OCI-LY1 (cell line): ENCODE results near the gene ACTN2.

Experiments
- H2AFZ ChIP-seq: fragments of 200-600 bp; sonication (generic), shearing (Covaris generic); 2 replicates; pipeline ENCODE4 v1.6.0; 2014; ENCODE audit warnings: antibody characterized with exemption, mild to moderate bottlenecking, low read length
- H3F3A ChIP-seq: fragments of 200-600 bp; sonication (generic), shearing (Covaris generic); 2 replicates; pipeline ENCODE4 v1.6.0; 2014; ENCODE audit warnings: mild to moderate bottlenecking, antibody characterized with exemption, low read length, moderate library complexity; ENCODE audit not compliant: insufficient read depth
- H3K27ac ChIP-seq: fragments of 200-600 bp; sonication (generic); 2 replicates; pipeline ENCODE4 v1.5.1; 2014; ENCODE audit warnings: low read length, mixed run types, mild to moderate bottlenecking, low read depth; ENCODE audit not compliant: poor library complexity, severe bottlenecking
- H3K27me3 ChIP-seq: fragments of 200-600 bp; sonication (generic); 2 replicates; pipeline ENCODE4 v1.6.0; 2014; ENCODE audit warnings: antibody characterized with exemption, mild to moderate bottlenecking, low read length, moderate library complexity; ENCODE audit not compliant: insufficient read depth
- H3K36me3 ChIP-seq: fragments of 200-600 bp; sonication (generic); 2 replicates; pipeline ENCODE4 v1.6.1; 2014; ENCODE audit warnings: mild to moderate bottlenecking, antibody characterized with exemption, low read length, moderate library complexity, mixed read lengths; ENCODE audit not compliant: insufficient read depth
- H3K4me1 ChIP-seq: fragments of 200-600 bp; sonication (generic); 2 replicates; pipeline ENCODE4 v1.5.1; 2014; ENCODE audit warnings: mild to moderate bottlenecking, low read length, moderate library complexity; ENCODE audit not compliant: insufficient read depth, severe bottlenecking
- H3K4me2 ChIP-seq: fragments of 200-600 bp; sonication (generic), shearing (Covaris generic); 2 replicates; pipeline ENCODE4 v1.6.1; 2014; ENCODE audit warnings: low read length
- H3K4me3 ChIP-seq: fragments of 200-600 bp; sonication (generic); 2 replicates; pipeline ENCODE4 v1.5.1; 2014; ENCODE audit warnings: low read length, low read depth, mild to moderate bottlenecking, mixed read lengths; ENCODE audit not compliant: poor library complexity, severe bottlenecking
- H3K79me2 ChIP-seq: fragments of 200-600 bp; shearing (Covaris generic); 2 replicates; pipeline ENCODE4 v1.6.1; 2016; ENCODE audit warnings: mixed run types, low read length, mixed read lengths; ENCODE audit not compliant: insufficient read depth
- H3K9ac ChIP-seq: fragments of 200-600 bp; sonication (generic), shearing (Covaris generic); 2 replicates; pipeline ENCODE4 v1.6.1; 2014; ENCODE audit warnings: mild to moderate bottlenecking, low read length, mixed read lengths
- H3K9me2 ChIP-seq: fragments of 200-600 bp; sonication (generic), shearing (Covaris generic); 2 replicates; pipeline ENCODE4 v1.6.1; 2014; ENCODE audit warnings: low read depth, mild to moderate bottlenecking, low read length, mixed read lengths
- H3K9me3 ChIP-seq: fragments of 200-600 bp; shearing (Covaris generic); 2 replicates; pipeline ENCODE4 v1.6.1; 2014; ENCODE audit warnings: low read length, mixed read lengths
- H4K20me1 ChIP-seq: fragments of 200-600 bp; sonication (generic), shearing (Covaris generic); 2 replicates; pipeline ENCODE4 v1.6.0; 2016; ENCODE audit warnings: mild to moderate bottlenecking, low read length; ENCODE audit not compliant: insufficient read depth
- EZH2 ChIP-seq: fragments of 200-600 bp; sonication (generic), shearing (Covaris generic); IDR thresholded peaks from 2 replicates; pipeline ENCODE4 v1.8.0; 2017; ENCODE audit warnings: borderline replicate concordance, mixed run types, mild to moderate bottlenecking, antibody characterized with exemption, low read length, moderate library complexity, mixed read lengths
- TF ChIP-seq, protein P1 (sequence below): fragments of 200-600 bp; sonication (generic), shearing (Covaris generic); IDR thresholded peaks from 2 replicates; pipeline ENCODE4 v1.5.1; 2017; ENCODE audit warnings: mild to moderate bottlenecking, antibody characterized with exemption, low read length, moderate library complexity, mixed read lengths

Gene ACTN2

DNA sequence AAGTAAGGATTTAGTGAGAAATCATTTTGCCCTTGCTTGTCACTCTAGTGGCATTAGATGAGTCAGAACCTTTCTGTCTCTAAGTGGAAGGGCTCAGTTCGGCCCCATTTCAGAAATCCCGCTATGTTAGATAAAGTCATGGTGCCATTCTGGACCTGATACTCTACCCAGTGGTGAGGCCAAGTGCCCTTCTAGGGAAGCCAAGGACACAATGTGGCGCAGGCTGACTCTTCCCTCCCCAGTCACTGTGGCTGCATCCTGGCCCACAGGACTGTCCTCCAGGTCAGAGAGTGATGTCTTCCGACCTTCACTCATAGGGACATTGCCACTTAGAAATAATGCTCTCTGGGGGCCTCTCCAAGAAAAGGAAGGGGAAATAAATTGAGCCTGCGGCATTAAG, 60.5 kb downstream of the ACTN2 start:
- Histone ChIP-seq H3K79me2 (no peaks in the 10 kb centered on the region), H3K36me3 (no peaks in the 10 kb centered on the region), H3K9me2 (no peaks in the 10 kb centered on the region), H3K27ac (no peak overlapping the region), H3F3A (no peaks in the 10 kb centered on the region), H2AFZ (no peak overlapping the region), H3K9ac (no peak overlapping the region), H3K27me3 (no peaks in the 10 kb centered on the region), H3K4me1 (no peaks in the 10 kb centered on the region), H4K20me1 (no peaks in the 10 kb centered on the region), H3K9me3 (no peaks in the 10 kb centered on the region), H3K4me3 (no peak overlapping the region), H3K4me2 (no peak overlapping the region)
- TF ChIP-seq EZH2: no peak
- TF ChIP-seq, protein P1, sequence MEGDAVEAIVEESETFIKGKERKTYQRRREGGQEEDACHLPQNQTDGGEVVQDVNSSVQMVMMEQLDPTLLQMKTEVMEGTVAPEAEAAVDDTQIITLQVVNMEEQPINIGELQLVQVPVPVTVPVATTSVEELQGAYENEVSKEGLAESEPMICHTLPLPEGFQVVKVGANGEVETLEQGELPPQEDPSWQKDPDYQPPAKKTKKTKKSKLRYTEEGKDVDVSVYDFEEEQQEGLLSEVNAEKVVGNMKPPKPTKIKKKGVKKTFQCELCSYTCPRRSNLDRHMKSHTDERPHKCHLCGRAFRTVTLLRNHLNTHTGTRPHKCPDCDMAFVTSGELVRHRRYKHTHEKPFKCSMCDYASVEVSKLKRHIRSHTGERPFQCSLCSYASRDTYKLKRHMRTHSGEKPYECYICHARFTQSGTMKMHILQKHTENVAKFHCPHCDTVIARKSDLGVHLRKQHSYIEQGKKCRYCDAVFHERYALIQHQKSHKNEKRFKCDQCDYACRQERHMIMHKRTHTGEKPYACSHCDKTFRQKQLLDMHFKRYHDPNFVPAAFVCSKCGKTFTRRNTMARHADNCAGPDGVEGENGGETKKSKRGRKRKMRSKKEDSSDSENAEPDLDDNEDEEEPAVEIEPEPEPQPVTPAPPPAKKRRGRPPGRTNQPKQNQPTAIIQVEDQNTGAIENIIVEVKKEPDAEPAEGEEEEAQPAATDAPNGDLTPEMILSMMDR: no peak

DNA sequence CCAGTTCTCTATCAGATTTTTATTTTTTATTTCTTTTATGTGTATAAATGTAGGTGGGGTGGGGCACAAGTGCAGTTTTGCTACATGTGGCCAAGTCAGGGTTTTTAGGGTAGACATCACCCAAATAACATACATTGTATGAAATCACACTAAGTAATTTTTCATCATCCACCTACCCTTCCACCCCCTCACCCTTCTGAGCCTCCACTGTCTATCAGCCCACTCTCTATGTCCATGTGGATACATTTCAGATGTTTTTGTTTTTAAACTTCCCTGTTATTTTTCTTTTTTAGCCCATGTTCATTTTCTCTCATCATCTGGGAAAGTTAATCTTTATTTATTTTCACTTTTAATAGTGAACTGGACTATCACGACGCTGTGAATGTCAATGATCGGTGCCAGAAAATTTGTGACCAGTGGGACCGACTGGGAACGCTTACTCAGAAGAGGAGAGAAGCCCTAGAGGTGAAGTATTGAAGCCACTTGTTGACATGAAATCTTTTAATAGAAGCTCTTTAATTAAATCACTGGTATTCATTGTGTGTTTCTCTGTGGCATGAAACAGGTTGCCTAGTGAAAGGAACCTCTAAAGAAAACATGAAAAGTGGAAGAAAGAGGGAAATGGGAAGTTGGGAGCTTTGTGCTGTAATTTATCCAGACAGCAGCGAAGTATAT, 61.1 kb downstream of the ACTN2 start:
- Histone ChIP-seq H3K4me3 (no peak overlapping the region), H3K9me2 (no peaks in the 10 kb centered on the region), H3K27me3 (no peaks in the 10 kb centered on the region), H3K27ac (no peak overlapping the region), H3K4me2 (no peak overlapping the region), H2AFZ (no peak overlapping the region), H3K9me3 (no peaks in the 10 kb centered on the region), H3K79me2 (no peaks in the 10 kb centered on the region), H3F3A (no peaks in the 10 kb centered on the region), H3K9ac (no peak overlapping the region), H3K36me3 (no peaks in the 10 kb centered on the region), H4K20me1 (no peaks in the 10 kb centered on the region), H3K4me1 (no peaks in the 10 kb centered on the region)
- TF ChIP-seq, protein P1: no peak
- TF ChIP-seq EZH2: no peak

DNA sequence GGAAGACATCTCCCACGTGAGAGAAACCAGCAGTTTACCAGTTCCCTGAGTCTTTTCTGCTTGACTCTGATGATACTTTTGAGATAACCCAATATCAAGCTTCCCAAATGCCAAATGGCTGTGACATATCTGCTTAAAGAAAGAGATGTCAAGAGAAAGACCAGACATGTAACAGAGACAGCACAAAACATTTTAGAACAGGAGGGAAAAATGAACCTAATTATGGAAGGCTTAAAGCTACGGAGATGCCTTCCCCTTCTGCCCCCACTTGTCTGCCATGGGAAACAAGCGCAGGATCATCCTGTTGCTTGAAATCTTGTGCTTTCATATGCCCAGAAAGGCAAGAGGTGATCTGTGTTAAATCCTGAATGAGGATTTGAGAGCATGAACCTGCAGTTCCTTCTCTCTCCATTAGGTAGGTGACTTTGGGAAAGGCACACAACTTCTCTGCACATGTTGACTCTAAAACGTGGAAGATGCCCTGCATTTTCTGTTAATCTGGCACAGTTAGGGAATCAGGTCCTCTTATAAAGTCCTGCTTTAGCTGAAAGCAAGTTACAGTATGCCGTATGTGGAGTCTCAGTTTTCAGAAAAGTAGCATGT, 62.1 kb downstream of the ACTN2 start:
- H4K20me1 ChIP-seq: no peaks in the 10 kb centered on the region
- no peak overlapping the region for H2AFZ ChIP-seq
- H3K9me3 ChIP-seq: no peaks in the 10 kb centered on the region
- no peak overlapping the region for H3K9ac ChIP-seq
- no peak for TF ChIP-seq EZH2
- TF ChIP-seq, protein P1: no peak; the same call in 1 of the 2 replicates
- H3F3A ChIP-seq: no peaks in the 10 kb centered on the region
- H3K27me3 ChIP-seq: no peaks in the 10 kb centered on the region
- H3K79me2 ChIP-seq: no peaks in the 10 kb centered on the region
- no peak overlapping the region for H3K27ac ChIP-seq
- H3K36me3 ChIP-seq: no peaks in the 10 kb centered on the region
- H3K9me2 ChIP-seq: no peaks in the 10 kb centered on the region
- no peak overlapping the region for H3K4me2 ChIP-seq
- H3K4me3 ChIP-seq: no peak overlapping the region
- no peaks in the 10 kb centered on the region for H3K4me1 ChIP-seq
